Measurements from ENCODE around the gene EVI5.

EVI5 gene

DNA sequence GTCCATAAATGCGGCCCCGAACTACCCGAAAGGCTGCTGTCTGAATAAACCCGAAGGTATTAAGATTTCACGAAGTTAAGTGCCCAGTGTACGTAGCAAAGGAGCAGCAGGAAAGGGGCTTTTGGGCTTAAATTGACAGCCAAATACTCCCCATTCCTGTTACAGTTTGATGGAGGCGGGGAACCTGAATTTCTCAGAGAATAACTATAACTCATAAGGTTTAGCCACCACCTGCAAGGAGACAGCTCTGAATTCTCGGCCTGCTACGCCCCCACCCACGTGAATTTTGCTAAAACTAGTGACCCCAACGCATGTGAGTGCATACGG is 303.3 kb downstream of the EVI5 start:
- H3K4me3 ChIP-seq (replicated peaks; ENCODE audit: low read depth, low read length), result no peak overlapping the region
- DNase-seq (ENCODE audit: low read depth), result no peak
- TF ChIP-seq, protein P1, sequence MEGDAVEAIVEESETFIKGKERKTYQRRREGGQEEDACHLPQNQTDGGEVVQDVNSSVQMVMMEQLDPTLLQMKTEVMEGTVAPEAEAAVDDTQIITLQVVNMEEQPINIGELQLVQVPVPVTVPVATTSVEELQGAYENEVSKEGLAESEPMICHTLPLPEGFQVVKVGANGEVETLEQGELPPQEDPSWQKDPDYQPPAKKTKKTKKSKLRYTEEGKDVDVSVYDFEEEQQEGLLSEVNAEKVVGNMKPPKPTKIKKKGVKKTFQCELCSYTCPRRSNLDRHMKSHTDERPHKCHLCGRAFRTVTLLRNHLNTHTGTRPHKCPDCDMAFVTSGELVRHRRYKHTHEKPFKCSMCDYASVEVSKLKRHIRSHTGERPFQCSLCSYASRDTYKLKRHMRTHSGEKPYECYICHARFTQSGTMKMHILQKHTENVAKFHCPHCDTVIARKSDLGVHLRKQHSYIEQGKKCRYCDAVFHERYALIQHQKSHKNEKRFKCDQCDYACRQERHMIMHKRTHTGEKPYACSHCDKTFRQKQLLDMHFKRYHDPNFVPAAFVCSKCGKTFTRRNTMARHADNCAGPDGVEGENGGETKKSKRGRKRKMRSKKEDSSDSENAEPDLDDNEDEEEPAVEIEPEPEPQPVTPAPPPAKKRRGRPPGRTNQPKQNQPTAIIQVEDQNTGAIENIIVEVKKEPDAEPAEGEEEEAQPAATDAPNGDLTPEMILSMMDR (IDR thresholded peaks at IDR 0.05; ENCODE audit: low read length, missing control alignments), result no peak

DNA sequence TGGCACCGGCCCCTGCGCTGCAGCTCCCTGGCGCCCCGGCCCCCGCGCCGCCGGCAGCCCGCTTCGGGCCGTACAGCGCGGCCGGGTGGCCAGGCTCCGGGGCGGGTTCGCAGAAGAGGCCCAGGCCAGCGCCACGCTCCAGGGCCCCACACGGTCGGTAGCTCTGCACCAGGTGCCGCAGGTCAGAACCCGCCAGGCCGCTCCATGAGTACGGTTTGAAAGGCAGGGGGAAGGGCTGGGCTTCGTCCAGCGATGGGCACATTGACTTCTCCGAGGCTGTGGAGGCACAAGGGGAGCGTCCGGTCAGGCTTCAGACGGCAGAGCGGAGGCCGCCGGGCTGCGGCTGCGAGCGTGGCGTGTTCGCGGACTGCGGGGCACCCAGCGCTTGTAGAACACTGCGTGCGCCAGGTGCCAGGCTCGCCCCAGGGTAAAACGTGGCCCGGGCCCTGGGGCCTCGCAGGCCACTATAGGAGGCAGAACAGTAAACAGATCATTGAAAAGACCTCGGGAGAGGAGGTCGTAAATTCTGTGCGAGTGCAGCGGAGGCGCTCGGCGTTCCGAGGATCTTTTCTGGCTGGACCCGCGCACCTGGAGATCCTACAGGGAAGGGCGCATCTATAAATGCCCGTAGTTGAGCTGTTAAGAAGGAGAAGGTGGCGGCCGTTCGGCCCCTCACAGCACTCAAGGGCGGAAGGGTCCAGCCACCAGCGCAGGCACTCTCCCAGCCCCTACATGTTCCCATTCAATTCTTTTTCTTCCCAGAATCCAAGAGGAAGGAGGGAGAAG is 303.9 kb downstream of the EVI5 start:
- no peak overlapping the region for H3K4me3 ChIP-seq (replicated peaks; ENCODE audit: low read depth, low read length)
- TF ChIP-seq, protein P1 (IDR thresholded peaks at IDR 0.05; ENCODE audit: low read length, missing control alignments), result no peak
- no peak for DNase-seq (ENCODE audit: low read depth)

DNA sequence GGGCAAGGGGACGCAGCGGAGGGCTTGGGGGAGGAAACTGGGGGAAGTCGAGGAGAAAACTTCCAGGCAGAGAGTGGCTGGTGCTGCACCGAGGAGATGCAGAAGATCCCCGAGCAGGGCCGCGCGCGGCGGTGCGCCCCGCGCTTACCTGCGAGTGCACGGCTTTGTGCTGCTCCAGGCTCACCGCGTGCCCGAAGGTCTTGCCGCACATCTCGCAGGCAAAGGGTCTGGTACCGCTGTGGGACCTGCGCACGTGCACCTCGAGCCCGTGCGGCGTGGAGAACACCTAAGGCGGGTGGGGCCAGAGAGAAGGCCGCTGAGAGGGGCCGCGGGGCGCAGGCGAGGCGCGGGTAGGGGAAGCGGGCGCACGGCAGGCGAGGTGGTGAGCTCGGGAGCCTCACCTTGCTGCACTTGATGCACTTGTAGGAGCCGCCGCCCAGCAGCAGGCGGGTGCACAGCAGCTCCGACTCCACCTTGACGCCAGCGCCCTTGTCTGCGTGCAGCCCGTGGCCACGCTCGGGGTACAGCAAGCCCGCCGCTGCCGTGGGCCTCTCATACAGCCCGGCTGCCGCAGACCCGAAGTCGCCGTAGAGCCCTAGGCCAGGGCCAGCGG is 304.6 kb downstream of the EVI5 start:
- DNase-seq (ENCODE audit: low read depth), result no peak
- TF ChIP-seq, protein P1 (IDR thresholded peaks at IDR 0.05; ENCODE audit: low read length, missing control alignments), result no peak
- H3K4me3 ChIP-seq (replicated peaks; ENCODE audit: low read depth, low read length), result no peak overlapping the region

DNA sequence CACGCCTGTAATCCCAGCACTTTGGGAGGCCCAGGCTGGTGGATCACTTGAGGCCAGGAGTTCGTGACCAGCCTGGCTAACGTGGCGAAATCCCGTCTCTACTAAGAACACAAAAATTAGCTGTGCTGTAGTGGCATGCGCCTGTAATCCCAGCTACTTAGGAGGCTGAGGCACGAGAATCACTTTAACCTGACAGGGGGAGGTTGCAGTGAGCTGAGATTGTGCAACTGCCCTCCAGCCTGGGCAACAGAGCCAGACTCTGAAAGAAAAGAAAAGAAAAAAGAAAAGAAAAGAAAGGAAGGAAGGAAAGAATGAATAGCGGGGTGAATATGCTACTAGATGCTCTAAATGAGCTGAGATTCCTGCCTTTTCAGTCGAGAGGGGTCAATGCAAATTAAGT is 305.3 kb downstream of the EVI5 start:
- DNase-seq (ENCODE audit: low read depth), result no peak
- TF ChIP-seq, protein P1 (IDR thresholded peaks at IDR 0.05; ENCODE audit: low read length, missing control alignments), result no peak
- no peak overlapping the region for H3K4me3 ChIP-seq (replicated peaks; ENCODE audit: low read depth, low read length)

DNA sequence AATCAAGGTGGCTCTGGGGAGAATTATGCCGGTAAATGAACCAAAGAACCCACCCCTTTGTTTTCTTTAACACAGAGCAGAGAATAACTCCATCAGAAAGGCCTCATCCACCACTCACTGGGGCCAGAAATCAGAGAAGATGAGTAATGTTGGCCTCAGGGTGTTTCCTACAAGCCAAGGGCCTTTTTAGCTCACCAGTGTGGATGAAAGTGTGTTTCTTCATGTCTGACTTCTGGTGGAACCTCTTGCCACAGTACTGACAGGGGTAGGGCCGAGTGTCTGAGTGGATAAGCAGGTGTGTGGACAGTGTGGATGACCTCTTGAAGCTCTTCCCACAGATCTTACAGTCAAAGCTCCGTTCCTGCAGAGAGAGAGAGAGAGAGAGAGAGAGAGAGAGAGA is 306.5 kb downstream of the EVI5 start:
- no peak overlapping the region for H3K4me3 ChIP-seq (replicated peaks; ENCODE audit: low read depth, low read length)
- TF ChIP-seq, protein P1 (IDR thresholded peaks at IDR 0.05; ENCODE audit: low read length, missing control alignments), result no peak
- no peak for DNase-seq (ENCODE audit: low read depth)

DNA sequence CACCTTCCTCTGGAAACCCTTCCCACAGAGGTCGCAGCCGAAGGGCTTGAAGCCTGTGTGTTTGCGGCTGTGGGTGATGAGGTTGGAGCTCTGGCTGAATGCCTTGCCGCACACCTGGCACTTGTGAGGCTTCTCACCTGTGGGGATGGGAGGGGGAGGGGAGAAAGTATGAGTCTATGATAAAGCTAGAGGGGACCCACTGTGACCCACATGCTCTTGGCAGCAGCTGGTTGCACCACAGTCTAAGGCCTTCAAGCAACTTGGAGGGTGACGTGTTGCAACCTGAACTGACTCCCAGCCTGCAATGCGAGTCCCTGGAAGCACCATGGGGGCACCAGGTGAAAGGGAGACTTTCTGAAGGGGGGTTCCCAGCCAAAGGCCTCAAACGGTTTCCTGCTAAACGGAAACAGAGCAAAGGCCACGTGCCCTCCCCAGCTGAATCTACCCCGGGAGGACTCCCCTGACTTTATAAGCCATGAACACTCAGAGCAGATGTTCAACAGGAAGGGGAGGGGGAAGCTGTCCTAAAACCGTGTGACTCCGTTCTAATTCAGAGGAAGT is 308.8 kb downstream of the EVI5 start:
- no peak for DNase-seq (ENCODE audit: low read depth)
- TF ChIP-seq, protein P1 (IDR thresholded peaks at IDR 0.05; ENCODE audit: low read length, missing control alignments), result no peak

More for the DNA sequence above, 308.8 kb downstream of the EVI5 start:
- H3K4me3 ChIP-seq (replicated peaks; ENCODE audit: low read depth, low read length), result no peak overlapping the region

Data from fibroblast of pulmonary artery (primary cell).